ENCODE data around the gene CHRNE.
A peak's percentile ranks its signal among the peaks of the same experiment; 100 is the strongest.
"Not testable (repeated sequence)": the region's sequence is repeated elsewhere in the genome, so short reads cannot be mapped to it uniquely, and the experiment has no call there.

Gene CHRNE

GRCh38 chr17:4859816-4860625 lies 42.9 kb downstream of the CHRNE start:
- Histone ChIP-seq H3K4me3 (no peak overlapping the region), H3K27me3 (no peaks in the 10 kb centered on the region), H3K9ac (no peak overlapping the region), H4K20me1 (peaks cover 51 to 78% (median 62%) of the 10 kb centered on the region in 11 experiments; a peak in 21 of 22 replicates), H3K36me3 (peaks cover 8 to 51% (median 27%) of the 10 kb centered on the region in 11 experiments; a peak in 20 of 22 replicates), H3K27ac (no peak overlapping the region), H3K4me1 (peaks cover 6 to 24% (median 17%) of the 10 kb centered on the region in 10 experiments; a peak in 18 of 20 replicates), H3K4me2 (peak overlapping the region in 3 of 11 experiments; percentile 2 to 29 (median 25); a peak in 2 of 22 replicates), H3K9me3 (replicated peaks in 1 of 11) (no peaks in the 10 kb centered on the region)
- TF ChIP-seq Cebpa-rat (IDR thresholded peaks at IDR 0.05): no peak

GRCh38 chr17:4858882-4859260 lies 44.0 kb downstream of the CHRNE start:
- peaks cover 60 to 89% (median 73%) of the 10 kb centered on the region in 11 experiments; a peak in 21 of 22 replicates for H4K20me1 ChIP-seq
- TF ChIP-seq Cebpa-rat (IDR thresholded peaks at IDR 0.05): no peak
- H3K27me3 ChIP-seq: no peaks in the 10 kb centered on the region
- H3K4me1 ChIP-seq: peaks cover 6 to 24% (median 17%) of the 10 kb centered on the region in 10 experiments; a peak in 18 of 20 replicates
- H3K36me3 ChIP-seq: peaks cover 8 to 60% (median 32%) of the 10 kb centered on the region in 11 experiments; a peak in 21 of 22 replicates
- no peak overlapping the region for H3K4me3 ChIP-seq
- H3K27ac ChIP-seq: no peak overlapping the region
- peak overlapping the region in 6 of 11 experiments; percentile 14 to 80 (median 60); a peak in 8 of 22 replicates for H3K4me2 ChIP-seq
- no peak overlapping the region for H3K9ac ChIP-seq
- H3K9me3 ChIP-seq (replicated peaks in 1 of 11): no peaks in the 10 kb centered on the region

GRCh38 chr17:4858068-4858881 lies 44.6 kb downstream of the CHRNE start:
- Histone ChIP-seq H3K4me3 (no peak overlapping the region), H4K20me1 (peaks cover 66 to 92% (median 79%) of the 10 kb centered on the region in 11 experiments; a peak in 21 of 22 replicates), H3K27me3 (no peaks in the 10 kb centered on the region), H3K4me2 (peak overlapping the region; percentile 3 to 80 (median 46); a peak in 16 of 22 replicates), H3K4me1 (peaks cover 6 to 24% (median 17%) of the 10 kb centered on the region in 10 experiments; a peak in 18 of 20 replicates), H3K9ac (peak overlapping the region in 2 of 11 experiments; percentile 30 to 50; a peak in 2 of 22 replicates), H3K36me3 (peaks cover 8 to 64% (median 32%) of the 10 kb centered on the region in 11 experiments; a peak in 21 of 22 replicates), H3K9me3 (replicated peaks in 1 of 11) (no peaks in the 10 kb centered on the region; a peak in 1 of 22 replicates), H3K27ac (no peak overlapping the region)
- TF ChIP-seq Cebpa-rat (IDR thresholded peaks at IDR 0.05): no peak

- Histone ChIP-seq H3K4me2 (peak overlapping the region in 9 of 11 experiments; percentile 26 to 80 (median 50); a peak in 13 of 22 replicates), H4K20me1 (peaks cover 66 to 86% (median 77%) of the 10 kb centered on the region in 11 experiments; a peak in 21 of 22 replicates), H3K36me3 (peaks cover 8 to 64% (median 32%) of the 10 kb centered on the region in 11 experiments; a peak in 21 of 22 replicates), H3K4me1 (peaks cover 6 to 24% (median 17%) of the 10 kb centered on the region in 10 experiments; a peak in 18 of 20 replicates)
- not testable (repeated sequence) for H3K9me3 ChIP-seq (replicated peaks in 1 of 11); H3K27me3 ChIP-seq; H3K4me3 ChIP-seq; H3K27ac ChIP-seq; H3K9ac ChIP-seq
Measured at GRCh38 chr17:4857347-4857746, 45.6 kb downstream of the CHRNE start.

- no peak overlapping the region for H3K27ac ChIP-seq
- H3K4me2 ChIP-seq: peak overlapping the region in 2 of 11 experiments; percentile 79 to 80; a peak in 4 of 22 replicates
- H3K27me3 ChIP-seq: no peaks in the 10 kb centered on the region
- no peak for TF ChIP-seq Cebpa-rat (IDR thresholded peaks at IDR 0.05)
- peaks cover 8 to 64% (median 32%) of the 10 kb centered on the region in 11 experiments; a peak in 21 of 22 replicates for H3K36me3 ChIP-seq
- peaks cover 6 to 24% (median 17%) of the 10 kb centered on the region in 10 experiments; a peak in 18 of 20 replicates for H3K4me1 ChIP-seq
- H3K9ac ChIP-seq: no peak overlapping the region
- H3K9me3 ChIP-seq (replicated peaks in 1 of 11): peaks cover 0 to 6% (median 0%) of the 10 kb centered on the region in 11 experiments; a peak in 4 of 22 replicates
- H3K4me3 ChIP-seq: no peak overlapping the region
- H4K20me1 ChIP-seq: peaks cover 67 to 87% (median 81%) of the 10 kb centered on the region in 11 experiments; a peak in 21 of 22 replicates
Measured at GRCh38 chr17:4856937-4857314, 46.0 kb downstream of the CHRNE start.

GRCh38 chr17:4856271-4856936 lies 46.5 kb downstream of the CHRNE start:
- Histone ChIP-seq H3K9ac (no peak overlapping the region), H3K9me3 (replicated peaks in 1 of 11) (peaks cover 0 to 7% (median 0%) of the 10 kb centered on the region in 11 experiments; a peak in 4 of 22 replicates), H3K27me3 (no peaks in the 10 kb centered on the region), H4K20me1 (peaks cover 68 to 91% (median 80%) of the 10 kb centered on the region in 11 experiments; a peak in 21 of 22 replicates), H3K4me3 (no peak overlapping the region), H3K4me1 (peaks cover 6 to 24% (median 17%) of the 10 kb centered on the region in 10 experiments; a peak in 18 of 20 replicates), H3K36me3 (peaks cover 7 to 59% (median 32%) of the 10 kb centered on the region in 11 experiments; a peak in 21 of 22 replicates), H3K27ac (no peak overlapping the region), H3K4me2 (peak overlapping the region in 1 of 11 experiments; percentile 79; a peak in 1 of 22 replicates)
- TF ChIP-seq Cebpa-rat (IDR thresholded peaks at IDR 0.05): no peak

- Histone ChIP-seq H4K20me1 (peaks cover 77 to 92% (median 83%) of the 10 kb centered on the region in 11 experiments; a peak in 21 of 22 replicates), H3K36me3 (peaks cover 0 to 40% (median 17%) of the 10 kb centered on the region in 11 experiments; a peak in 16 of 22 replicates), H3K27ac (no peak overlapping the region), H3K4me2 (no peak overlapping the region), H3K4me1 (peaks cover 6 to 24% (median 15%) of the 10 kb centered on the region in 10 experiments; a peak in 17 of 20 replicates), H3K27me3 (0 out of 22 replicates have a peak, but pooled peaks cover 0 to 5% (median 0%) of the 10 kb centered on the region in 11 experiments), H3K9me3 (replicated peaks in 1 of 11) (peaks cover 0 to 7% (median 0%) of the 10 kb centered on the region in 11 experiments; a peak in 4 of 22 replicates), H3K9ac (no peak overlapping the region), H3K4me3 (no peak overlapping the region)
- TF ChIP-seq Cebpa-rat (IDR thresholded peaks at IDR 0.05): no peak
Measured at GRCh38 chr17:4854111-4854681, 48.7 kb downstream of the CHRNE start.

Data from BLaER1 treated with 17β-estradiol and CSF1 and Interleukin-3, amounts not matched to agents 10 nM and 100 nM (cell line).